ENCODE data around the gene ACR.

Gene ACR

DNA sequence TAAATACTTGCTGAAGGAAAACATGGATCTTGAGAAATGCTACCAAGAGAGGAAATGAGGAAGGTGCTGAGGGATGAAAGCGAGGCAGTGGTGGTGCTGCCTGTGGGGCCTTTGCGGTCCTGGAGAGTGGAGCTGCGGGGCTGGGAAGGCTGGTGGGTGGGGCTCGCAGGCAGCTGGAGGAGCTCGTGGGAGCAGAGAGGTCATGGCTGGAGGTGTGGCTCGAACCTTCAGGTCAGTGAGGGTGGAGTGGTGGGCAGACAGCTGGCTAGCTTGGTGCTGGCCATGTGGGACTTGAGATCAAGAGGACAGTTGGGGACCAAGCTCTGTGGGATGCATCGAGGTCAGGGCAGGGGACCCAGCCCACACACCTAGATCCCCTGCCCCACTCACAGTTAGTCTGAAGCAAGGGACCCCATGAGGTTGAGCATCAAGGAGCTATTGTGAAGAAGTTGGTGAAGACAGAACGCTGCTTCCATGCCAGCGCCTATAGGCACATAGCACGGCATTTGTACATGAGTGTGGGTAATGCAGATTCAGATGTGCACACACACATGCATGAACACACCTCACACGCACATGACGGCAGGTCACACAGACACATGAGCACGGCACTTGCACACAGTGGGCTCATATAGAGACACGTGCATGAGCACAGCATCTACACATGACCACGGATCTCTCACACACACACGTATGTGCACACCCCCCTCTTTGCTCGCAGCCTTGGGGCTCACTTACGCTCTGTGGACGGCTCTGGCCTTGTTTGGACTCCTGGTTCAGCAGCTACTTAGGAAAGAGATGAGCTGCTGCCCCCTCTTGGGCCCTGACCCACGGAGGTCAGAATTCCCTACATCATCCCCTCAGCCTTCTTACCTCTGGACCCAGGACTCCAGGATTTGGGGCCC lies 34.9 kb upstream of the ACR start:
- DNase-seq (ENCODE audit: low read depth), result no peak

GRCh38 chr22:50703726-50704509 lies 34.1 kb upstream of the ACR start:
- DNase-seq (ENCODE audit: low read depth), result no peak

DNA sequence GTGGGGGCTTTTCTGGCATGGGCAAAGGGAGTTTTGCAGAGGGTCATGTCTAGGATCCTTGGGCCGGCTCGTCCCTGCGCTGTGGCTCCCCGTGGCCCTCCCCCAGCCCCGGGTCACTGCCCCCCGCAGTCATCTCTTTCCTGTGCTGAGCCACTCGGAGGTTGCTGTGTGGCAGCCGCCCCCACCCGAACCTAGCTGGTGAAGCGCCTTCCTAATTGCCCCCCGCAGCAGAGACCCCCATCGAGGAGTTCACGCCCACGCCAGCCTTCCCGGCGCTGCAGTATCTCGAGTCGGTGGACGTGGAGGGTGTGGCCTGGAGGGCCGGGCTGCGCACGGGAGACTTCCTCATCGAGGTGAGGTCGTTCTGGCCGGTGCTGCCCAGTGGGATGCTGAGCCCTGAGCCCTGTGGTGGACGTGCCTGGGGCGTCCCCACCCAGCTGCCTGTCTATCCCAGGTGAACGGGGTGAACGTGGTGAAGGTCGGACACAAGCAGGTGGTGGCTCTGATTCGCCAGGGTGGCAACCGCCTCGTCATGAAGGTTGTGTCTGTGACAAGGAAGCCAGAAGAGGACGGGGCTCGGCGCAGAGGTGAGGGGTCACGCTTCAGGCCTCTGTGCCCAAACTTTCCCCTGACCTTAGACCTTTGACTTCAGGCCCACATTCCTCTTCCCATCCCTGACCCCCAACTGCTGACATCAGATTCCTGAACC lies 33.3 kb upstream of the ACR start:
- no peak for DNase-seq (ENCODE audit: low read depth)

DNA sequence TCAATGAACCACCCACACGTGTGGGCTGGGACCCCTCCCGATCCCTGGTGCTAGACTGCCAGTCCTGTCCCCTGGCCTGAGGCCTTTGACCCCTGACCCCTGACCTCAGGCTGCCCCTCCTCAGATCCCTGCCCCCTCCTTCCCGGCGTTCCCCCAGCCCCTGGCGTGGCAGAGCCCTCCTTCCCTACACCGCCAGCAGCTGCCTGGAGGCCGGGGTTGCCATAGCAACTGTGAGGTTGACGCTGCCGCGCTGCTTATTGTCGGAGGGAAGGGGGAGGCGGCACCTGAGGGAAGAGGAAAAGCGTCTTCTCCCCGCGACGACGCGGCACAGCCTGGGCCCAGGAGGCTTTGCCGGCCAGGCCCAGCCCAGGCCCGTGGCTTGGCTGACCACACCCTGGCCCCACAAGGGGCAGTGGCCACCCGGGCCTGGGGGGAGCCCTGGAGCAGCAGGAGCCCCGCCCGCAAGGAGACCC lies 32.7 kb upstream of the ACR start:
- no peak for DNase-seq (ENCODE audit: low read depth)

GRCh38 chr22:50705851-50706351 lies 32.1 kb upstream of the ACR start:
- DNase-seq (ENCODE audit: low read depth), result no peak

DNA sequence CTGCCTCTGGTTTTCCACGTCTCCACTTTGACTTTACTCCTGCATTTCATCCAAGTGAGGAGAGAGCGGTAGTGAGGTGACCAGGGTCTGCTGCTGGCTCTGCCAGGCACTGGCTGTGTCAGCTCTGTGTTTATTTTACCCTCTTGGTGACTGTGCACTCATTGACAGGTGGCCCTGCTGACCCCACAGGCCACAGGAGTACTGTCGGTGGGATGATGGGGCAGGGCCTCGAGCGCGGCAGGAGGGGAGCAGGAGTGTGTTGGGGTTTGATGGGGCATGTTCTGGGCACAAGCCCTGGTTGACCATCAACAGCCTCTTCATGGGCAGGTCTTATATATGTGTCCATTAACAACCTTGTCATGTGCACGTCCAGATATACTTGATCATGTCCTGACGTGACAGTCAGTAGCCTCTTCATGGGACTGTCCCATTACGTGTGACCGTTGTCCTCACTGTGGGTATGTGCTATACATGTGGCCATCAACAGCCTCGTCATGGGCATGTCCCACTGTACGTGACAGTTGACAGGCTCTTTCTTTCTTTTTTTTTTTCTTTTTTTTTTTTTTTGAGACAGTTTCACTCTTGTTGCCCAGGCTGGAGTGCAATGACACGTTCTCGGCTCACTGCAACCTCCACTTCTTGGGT lies 31.4 kb upstream of the ACR start:
- no peak for DNase-seq (ENCODE audit: low read depth)

DNA sequence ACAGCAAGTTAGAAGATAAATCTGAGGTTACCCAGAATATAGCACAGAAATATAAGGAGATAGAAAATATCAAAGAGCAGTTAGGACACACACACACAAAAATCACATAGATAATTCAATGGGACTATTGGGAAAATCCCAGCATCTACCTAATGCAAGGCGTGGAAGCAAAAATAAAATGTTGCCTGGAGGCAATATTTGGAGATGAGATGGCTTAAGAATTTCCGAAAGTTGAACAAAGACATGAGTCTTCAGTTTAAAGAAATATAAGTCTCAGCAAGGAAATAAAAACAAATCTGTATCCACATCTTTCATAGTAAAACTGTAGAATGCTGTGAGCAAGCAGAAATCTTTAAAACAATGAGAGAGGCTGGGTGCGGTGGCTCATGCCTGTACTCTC lies 29.5 kb upstream of the ACR start:
- no peak for DNase-seq (ENCODE audit: low read depth)

GRCh38 chr22:50708996-50709395 lies 29.0 kb upstream of the ACR start:
- no peak for DNase-seq (ENCODE audit: low read depth)

DNA sequence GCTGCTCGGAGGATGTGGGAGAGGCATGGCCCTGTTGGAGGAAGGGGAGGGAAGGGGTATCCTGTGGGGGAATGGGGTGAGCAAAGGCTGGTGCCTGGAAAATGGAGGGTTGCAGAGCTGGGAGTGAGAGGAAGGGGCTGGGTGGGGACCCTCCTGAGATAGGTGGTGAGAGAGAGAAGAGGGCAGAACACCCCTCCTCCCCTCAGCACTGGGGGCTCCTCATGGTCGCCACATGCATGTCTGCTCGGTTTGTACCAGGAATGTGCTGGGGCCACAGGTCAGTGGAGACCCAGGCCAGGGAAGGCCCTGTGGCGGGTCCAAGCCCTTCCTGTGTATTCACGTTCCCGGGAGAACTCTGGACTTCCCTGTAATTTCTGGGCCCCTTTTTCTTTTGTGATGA lies 27.8 kb upstream of the ACR start:
- no peak for DNase-seq (ENCODE audit: low read depth)

DNA sequence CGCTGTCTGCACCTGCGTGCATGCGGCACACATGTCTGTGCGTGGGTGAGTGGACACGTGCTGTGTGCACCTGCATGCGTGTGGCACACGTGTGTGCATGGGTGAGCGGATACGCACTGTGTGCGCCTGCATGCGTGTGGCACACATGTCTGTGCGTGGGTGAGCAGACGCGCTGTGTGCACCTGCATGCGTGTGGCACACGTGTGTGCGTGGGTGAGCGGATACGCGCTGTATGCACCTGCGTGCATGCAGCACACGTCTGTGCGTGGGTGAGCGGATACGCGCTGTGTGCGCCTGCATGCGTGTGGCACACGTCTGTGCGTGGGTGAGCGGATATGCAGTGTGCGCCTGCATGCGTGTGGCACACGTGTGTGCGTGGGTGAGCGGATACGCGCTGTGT lies 27.1 kb upstream of the ACR start:
- DNase-seq (ENCODE audit: low read depth), result no peak

GRCh38 chr22:50711446-50712340 lies 26.3 kb upstream of the ACR start:
- DNase-seq (ENCODE audit: low read depth), result no peak

GRCh38 chr22:50712341-50713007 lies 25.5 kb upstream of the ACR start:
- no peak for DNase-seq (ENCODE audit: low read depth)

DNA sequence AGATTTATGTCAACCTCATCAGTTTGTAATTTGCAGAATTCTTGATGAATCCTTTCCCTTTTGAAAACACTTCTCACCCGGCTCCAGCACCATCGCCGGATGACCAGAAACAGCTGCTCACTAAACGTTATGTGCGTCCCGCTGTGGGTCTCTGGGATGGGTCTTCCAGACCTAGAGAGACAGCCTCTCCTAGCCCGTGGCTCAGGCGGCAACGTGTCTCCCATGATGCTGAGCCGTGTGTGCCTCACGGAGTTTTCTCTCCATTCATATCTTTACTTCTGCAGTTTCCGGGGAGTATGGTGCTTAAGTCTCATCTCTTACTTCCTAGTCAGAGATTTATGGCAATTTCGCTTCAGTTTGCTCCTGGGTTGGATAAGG lies 25.0 kb upstream of the ACR start:
- DNase-seq (ENCODE audit: low read depth), result no peak

DNA sequence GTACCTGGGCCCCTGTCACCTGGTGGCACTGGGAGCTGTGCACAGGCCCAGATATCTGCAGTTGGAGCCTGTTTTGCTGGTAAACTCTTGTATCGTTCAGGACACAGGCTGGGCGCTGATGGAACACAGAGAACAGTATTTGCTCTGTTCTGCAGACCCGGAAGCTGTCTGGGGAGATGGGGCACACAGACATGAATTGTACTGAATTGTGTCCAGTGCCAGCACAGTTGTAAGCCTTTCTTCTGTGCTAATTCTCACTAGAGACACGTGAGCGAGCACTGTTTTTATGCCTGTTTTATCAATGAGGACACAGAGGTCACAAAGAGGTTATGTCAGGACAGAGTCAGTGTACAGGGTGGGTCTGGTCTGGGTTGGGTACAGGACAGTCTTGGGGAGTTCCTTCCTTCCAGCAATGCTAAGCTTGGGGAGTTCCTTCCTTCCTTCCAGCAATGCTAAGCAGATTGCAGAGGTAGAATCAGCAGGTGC lies 24.4 kb upstream of the ACR start:
- no peak for DNase-seq (ENCODE audit: low read depth)

DNA sequence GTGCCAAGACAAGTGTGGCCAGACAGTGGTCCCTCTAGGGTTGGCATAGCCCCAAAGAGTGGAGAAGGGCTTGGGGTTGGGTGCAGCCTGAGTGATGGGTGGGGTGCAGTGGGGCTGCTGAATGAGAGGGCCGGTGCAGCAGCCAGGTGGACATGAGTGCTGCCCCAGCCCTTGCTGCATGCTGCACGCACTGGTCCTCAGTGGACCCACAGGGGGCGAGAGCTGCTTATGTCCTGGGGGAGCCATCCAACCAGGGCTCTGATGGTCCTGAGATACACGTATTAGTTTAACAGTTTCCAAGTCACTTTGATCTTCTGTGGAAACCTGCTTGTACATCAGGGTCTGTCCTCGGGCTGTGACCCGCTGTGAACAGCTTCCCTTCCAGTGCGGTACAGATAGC lies 23.9 kb upstream of the ACR start:
- DNase-seq (ENCODE audit: low read depth), result no peak

- no peak for DNase-seq (ENCODE audit: low read depth)
These were observed 23.3 kb upstream of the ACR start for GRCh38 chr22:50714631-50715179.

- DNase-seq (ENCODE audit: low read depth), result no peak
These were observed 22.8 kb upstream of the ACR start for GRCh38 chr22:50715250-50715649.

DNA sequence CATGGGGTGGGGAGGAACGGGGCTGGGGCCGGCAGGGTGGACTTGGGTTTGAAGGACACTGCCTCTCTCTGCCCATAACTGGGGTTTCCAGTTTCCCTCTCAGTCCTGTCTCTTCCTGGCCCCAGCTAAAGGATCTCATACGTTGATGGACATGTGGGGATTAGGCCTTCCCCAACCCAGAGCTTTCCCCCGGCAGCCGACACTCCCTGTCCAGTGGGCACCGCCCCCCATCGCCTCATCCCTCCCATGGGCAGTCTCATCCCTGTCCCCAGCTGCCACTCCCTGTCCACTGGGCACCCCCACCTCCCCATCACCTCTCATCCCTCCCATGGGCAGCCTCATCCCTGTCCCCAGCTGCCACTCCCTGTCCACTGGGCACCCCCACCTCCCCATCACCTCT lies 22.2 kb upstream of the ACR start:
- no peak for DNase-seq (ENCODE audit: low read depth)

DNA sequence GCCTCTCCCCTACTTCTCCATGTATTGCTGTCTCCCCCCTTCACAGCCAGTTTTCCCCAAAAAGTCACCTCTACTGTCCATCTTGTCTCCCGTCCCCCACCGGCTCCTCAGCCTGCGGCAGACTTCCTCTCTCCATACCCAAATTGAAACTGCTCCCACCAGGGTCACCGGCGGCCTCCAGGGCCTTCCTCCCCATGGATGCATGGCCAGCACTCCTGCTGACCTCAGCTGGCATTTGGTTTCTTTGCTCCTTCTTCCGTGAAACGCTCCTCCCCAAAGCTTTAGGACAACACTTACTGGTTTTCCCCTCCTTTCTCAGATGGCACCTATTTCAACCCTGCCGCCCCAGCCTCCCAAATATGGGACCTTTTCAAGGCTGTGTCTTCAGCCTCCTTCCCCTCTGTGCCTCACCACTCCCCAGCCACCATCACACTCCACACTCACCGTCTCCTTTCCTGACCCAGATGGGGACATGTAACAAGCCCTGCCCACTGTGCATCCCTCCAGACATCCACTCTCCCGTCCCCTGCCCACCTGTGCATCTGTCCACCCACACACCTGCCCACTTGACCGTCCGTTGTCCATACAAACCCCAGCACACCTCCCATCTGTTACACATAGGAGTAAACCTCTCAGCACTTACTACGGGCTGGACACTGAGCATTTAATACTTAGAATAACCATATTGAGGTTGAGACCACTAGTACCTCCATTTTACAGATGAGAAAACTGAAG lies 21.5 kb upstream of the ACR start:
- DNase-seq (ENCODE audit: low read depth), result no peak

Data from activated T-helper 9 cell treated with anti-CD3 and anti-CD28 coated beads, Interleukin-2, amount 50 U/mL, for 16 hours (primary cell).